Measurements from ENCODE around the gene E2F6. TPM values are rescaled to one million over a fixed set of nuclear protein-coding genes. Genes with fewer than 3 reads are reported as not detected.

The E2F6 gene
- total RNA-seq, 1 donor from 2014 or later: 22.1 TPM

GRCh38 chr2:11507517-11507916 lies 41.6 kb upstream of the E2F6 start:
- Mint-ChIP-seq H3K9me3 (ENCODE audit: unreplicated experiment) (peaks cover 8% of the 10 kb centered on the region), H3K4me1 (ENCODE audit: low read depth, unreplicated experiment) (peaks cover 17% of the 10 kb centered on the region), H3K27me3 (ENCODE audit: low read depth, unreplicated experiment) (peaks cover 4% of the 10 kb centered on the region), H3K36me3 (ENCODE audit: low read depth, unreplicated experiment) (no peaks in the 10 kb centered on the region), H3K27ac (ENCODE audit: unreplicated experiment) (no peak overlapping the region), H3K4me3 (ENCODE audit: unreplicated experiment) (no peak overlapping the region)
- no peak overlapping the region for H3K4me3 ChIP-seq (ENCODE audit: insufficient read depth, low read depth, low read length)
- peaks cover 19% of the 10 kb centered on the region for H3K27me3 ChIP-seq (ENCODE audit: insufficient read depth, low read length)
- H3K9me3 ChIP-seq (ENCODE audit: insufficient read depth, low read depth, low read length): peaks cover 3% of the 10 kb centered on the region
- H3K36me3 ChIP-seq (ENCODE audit: insufficient read depth, low read length): no peaks in the 10 kb centered on the region
- no peaks in the 10 kb centered on the region for H4K20me1 ChIP-seq (ENCODE audit: insufficient read depth, low read length)
- TF ChIP-seq EZH2 (IDR thresholded peaks at IDR 0.05; ENCODE audit: insufficient read depth, low read length): no peak
- TF ChIP-seq, protein P1, sequence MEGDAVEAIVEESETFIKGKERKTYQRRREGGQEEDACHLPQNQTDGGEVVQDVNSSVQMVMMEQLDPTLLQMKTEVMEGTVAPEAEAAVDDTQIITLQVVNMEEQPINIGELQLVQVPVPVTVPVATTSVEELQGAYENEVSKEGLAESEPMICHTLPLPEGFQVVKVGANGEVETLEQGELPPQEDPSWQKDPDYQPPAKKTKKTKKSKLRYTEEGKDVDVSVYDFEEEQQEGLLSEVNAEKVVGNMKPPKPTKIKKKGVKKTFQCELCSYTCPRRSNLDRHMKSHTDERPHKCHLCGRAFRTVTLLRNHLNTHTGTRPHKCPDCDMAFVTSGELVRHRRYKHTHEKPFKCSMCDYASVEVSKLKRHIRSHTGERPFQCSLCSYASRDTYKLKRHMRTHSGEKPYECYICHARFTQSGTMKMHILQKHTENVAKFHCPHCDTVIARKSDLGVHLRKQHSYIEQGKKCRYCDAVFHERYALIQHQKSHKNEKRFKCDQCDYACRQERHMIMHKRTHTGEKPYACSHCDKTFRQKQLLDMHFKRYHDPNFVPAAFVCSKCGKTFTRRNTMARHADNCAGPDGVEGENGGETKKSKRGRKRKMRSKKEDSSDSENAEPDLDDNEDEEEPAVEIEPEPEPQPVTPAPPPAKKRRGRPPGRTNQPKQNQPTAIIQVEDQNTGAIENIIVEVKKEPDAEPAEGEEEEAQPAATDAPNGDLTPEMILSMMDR (IDR thresholded peaks at IDR 0.05; ENCODE audit: insufficient read depth, low read depth, low read length): no peak
- DNase-seq (ENCODE audit: low read depth) (no peak), FAIRE-seq (no peak)
- no peak overlapping the region for H3K27ac ChIP-seq (ENCODE audit: low read depth, low read length)
- H3K9ac ChIP-seq (ENCODE audit: low read length): no peak overlapping the region
- no peaks in the 10 kb centered on the region for H3K4me1 ChIP-seq (ENCODE audit: insufficient read depth, low read length)
- no peak overlapping the region for H3K4me2 ChIP-seq (ENCODE audit: low read length)
- no peaks in the 10 kb centered on the region for H3K79me2 ChIP-seq (ENCODE audit: insufficient read depth, low read length)
- no peak overlapping the region for H2AFZ ChIP-seq (ENCODE audit: low read depth, low read length)

DNA sequence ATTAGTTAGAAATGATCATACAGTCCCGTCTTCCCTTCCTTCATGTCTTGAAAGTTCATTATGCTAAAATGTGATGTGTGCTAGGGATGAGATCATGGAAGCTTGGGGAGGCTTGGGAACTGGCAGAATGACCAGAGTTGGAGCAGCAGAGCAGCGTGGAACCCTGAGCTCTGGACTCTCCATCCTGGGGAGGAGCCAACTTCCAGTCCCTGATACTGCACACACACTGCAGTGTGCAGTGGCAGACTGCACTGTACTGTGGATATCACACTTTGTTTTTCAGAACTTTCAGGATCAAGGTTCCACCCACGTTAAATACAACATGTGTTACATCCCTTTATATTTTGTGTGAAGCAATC lies 40.6 kb upstream of the E2F6 start:
- peaks cover 17% of the 10 kb centered on the region for H3K4me1 Mint-ChIP-seq (ENCODE audit: low read depth, unreplicated experiment)
- H3K4me3 ChIP-seq (ENCODE audit: insufficient read depth, low read depth, low read length): no peak overlapping the region
- peaks cover 8% of the 10 kb centered on the region for H3K9me3 Mint-ChIP-seq (ENCODE audit: unreplicated experiment)
- peaks cover 3% of the 10 kb centered on the region for H3K9me3 ChIP-seq (ENCODE audit: insufficient read depth, low read depth, low read length)
- H3K36me3 ChIP-seq (ENCODE audit: insufficient read depth, low read length): no peaks in the 10 kb centered on the region
- peaks cover 14% of the 10 kb centered on the region for H3K27me3 ChIP-seq (ENCODE audit: insufficient read depth, low read length)
- H4K20me1 ChIP-seq (ENCODE audit: insufficient read depth, low read length): no peaks in the 10 kb centered on the region
- no peaks in the 10 kb centered on the region for H3K36me3 Mint-ChIP-seq (ENCODE audit: low read depth, unreplicated experiment)
- FAIRE-seq: no peak
- TF ChIP-seq EZH2 (IDR thresholded peaks at IDR 0.05; ENCODE audit: insufficient read depth, low read length): no peak
- TF ChIP-seq, protein P1 (IDR thresholded peaks at IDR 0.05; ENCODE audit: insufficient read depth, low read depth, low read length): no peak
- no peak overlapping the region for H3K4me3 Mint-ChIP-seq (ENCODE audit: unreplicated experiment)
- H3K27me3 Mint-ChIP-seq (ENCODE audit: low read depth, unreplicated experiment): peaks cover 4% of the 10 kb centered on the region
- no peak overlapping the region for H3K4me2 ChIP-seq (ENCODE audit: low read length)
- no peak overlapping the region for H3K9ac ChIP-seq (ENCODE audit: low read length)
- H2AFZ ChIP-seq (ENCODE audit: low read depth, low read length): no peak overlapping the region
- no peak for DNase-seq (ENCODE audit: low read depth)
- H3K79me2 ChIP-seq (ENCODE audit: insufficient read depth, low read length): no peaks in the 10 kb centered on the region
- H3K27ac Mint-ChIP-seq (ENCODE audit: unreplicated experiment): no peak overlapping the region
- H3K4me1 ChIP-seq (ENCODE audit: insufficient read depth, low read length): no peaks in the 10 kb centered on the region
- H3K27ac ChIP-seq (ENCODE audit: low read depth, low read length): no peak overlapping the region

GRCh38 chr2:11505652-11506610 lies 40.0 kb upstream of the E2F6 start:
- H4K20me1 ChIP-seq (ENCODE audit: insufficient read depth, low read length): no peaks in the 10 kb centered on the region
- TF ChIP-seq EZH2 (IDR thresholded peaks at IDR 0.05; ENCODE audit: insufficient read depth, low read length): no peak
- TF ChIP-seq, protein P1 (IDR thresholded peaks at IDR 0.05; ENCODE audit: insufficient read depth, low read depth, low read length): no peak
- H3K27ac Mint-ChIP-seq (ENCODE audit: unreplicated experiment): no peak overlapping the region
- H3K9me3 Mint-ChIP-seq (ENCODE audit: unreplicated experiment): peaks cover 6% of the 10 kb centered on the region
- no peak overlapping the region for H3K4me2 ChIP-seq (ENCODE audit: low read length)
- no peaks in the 10 kb centered on the region for H3K36me3 Mint-ChIP-seq (ENCODE audit: low read depth, unreplicated experiment)
- no peak for FAIRE-seq
- H3K4me1 ChIP-seq (ENCODE audit: insufficient read depth, low read length): no peaks in the 10 kb centered on the region
- peak; percentile 17 for DNase-seq (ENCODE audit: low read depth)
- H3K4me1 Mint-ChIP-seq (ENCODE audit: low read depth, unreplicated experiment): peaks cover 17% of the 10 kb centered on the region
- H3K27ac ChIP-seq (ENCODE audit: low read depth, low read length): no peak overlapping the region
- H3K27me3 Mint-ChIP-seq (ENCODE audit: low read depth, unreplicated experiment): no peaks in the 10 kb centered on the region
- H3K9ac ChIP-seq (ENCODE audit: low read length): no peak overlapping the region
- H2AFZ ChIP-seq (ENCODE audit: low read depth, low read length): no peak overlapping the region
- peaks cover 3% of the 10 kb centered on the region for H3K9me3 ChIP-seq (ENCODE audit: insufficient read depth, low read depth, low read length)
- no peak overlapping the region for H3K4me3 ChIP-seq (ENCODE audit: insufficient read depth, low read depth, low read length)
- H3K79me2 ChIP-seq (ENCODE audit: insufficient read depth, low read length): no peaks in the 10 kb centered on the region
- H3K4me3 Mint-ChIP-seq (ENCODE audit: unreplicated experiment): peak overlapping the region; percentile 50
- no peaks in the 10 kb centered on the region for H3K36me3 ChIP-seq (ENCODE audit: insufficient read depth, low read length)
- peaks cover 11% of the 10 kb centered on the region for H3K27me3 ChIP-seq (ENCODE audit: insufficient read depth, low read length)

All from astrocyte (in vitro differentiated cells and primary cell).